Erythroblast (primary cell): Measurements from ENCODE around the gene PRPF39.

Experiments
- GATA1 ChIP-seq: IDR thresholded peaks from 2 replicates; pipeline ENCODE4 v1.6.1; 2011; ENCODE audit warnings: low read depth, mild to moderate bottlenecking, control low read depth, low read length, moderate library complexity
- POLR2A ChIP-seq: IDR thresholded peaks from 2 replicates; pipeline ENCODE4 v1.6.1; 2011; ENCODE audit warnings: mild to moderate bottlenecking, low read length

GRCh38 chr14:45135156-45135555 lies 51.2 kb downstream of the PRPF39 start:
- no peak for TF ChIP-seq POLR2A
- TF ChIP-seq GATA1 = no peak
